OCI-LY7 (cell line): Measurements from ENCODE around the gene JPT1.

ENCODE experiments used
- CTCF ChIP-seq: fragments of 200-600 bp; sonication (generic); conservative IDR thresholded peaks from 2 replicates; pipeline ENCODE4 v1.5.1; 2014; ENCODE audit warnings: mild to moderate bottlenecking, antibody characterized with exemption, low read length, moderate library complexity, mixed read lengths
- EZH2phosphoT487 ChIP-seq: fragments of 200-600 bp; sonication (generic); IDR thresholded peaks from 2 replicates; pipeline ENCODE4 v1.6.1; 2018; ENCODE audit warnings: low read depth, borderline replicate concordance, mild to moderate bottlenecking, mixed run types, antibody characterized with exemption, low read length, moderate library complexity, mixed read lengths

DNA sequence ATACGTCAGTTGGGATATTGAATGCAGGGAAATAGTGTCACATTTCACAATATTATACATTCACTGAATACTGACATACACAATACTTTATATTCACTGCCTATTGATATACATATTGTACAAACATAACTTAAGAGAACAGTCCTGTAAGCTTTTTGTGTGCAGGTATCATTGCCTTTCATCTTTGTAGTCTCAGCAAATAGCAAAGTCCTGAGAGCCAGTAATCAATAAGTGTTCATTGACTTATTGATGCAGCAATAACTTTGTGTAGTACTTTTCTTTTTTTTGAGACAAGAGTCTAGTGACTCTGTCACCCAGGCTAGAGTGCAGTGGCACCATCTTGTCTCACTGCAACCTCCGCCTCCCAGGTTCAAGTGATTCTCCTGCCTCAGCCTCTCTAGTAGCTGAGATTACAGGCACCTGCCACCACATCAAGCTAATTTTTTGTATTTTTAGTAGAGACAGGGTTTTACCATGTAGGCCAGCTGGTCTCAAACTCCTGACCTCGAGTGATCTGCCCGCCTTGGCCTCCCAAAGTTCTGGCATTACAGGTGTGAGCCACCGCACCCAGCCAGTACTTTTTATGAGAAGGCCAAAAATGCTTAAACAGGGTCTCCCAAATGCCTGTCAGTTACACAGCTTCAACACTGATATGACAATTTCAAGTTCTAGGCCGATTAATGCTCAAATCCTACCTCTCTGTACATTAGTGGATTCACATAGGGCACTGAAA is 45.7 kb upstream of the JPT1 start:
- no peak for TF ChIP-seq CTCF
- no peak for TF ChIP-seq EZH2phosphoT487
